Mucosa of stomach (tissue), 1 donor: ENCODE results near the gene CCDC63.

Experiments
- H3K27me3 ChIP-seq: one replicate; pipeline ENCODE4 v1.7.0; 2013; ENCODE audit warnings: mild to moderate bottlenecking, low read length; ENCODE audit not compliant: control insufficient read depth, insufficient read depth
- H3K36me3 ChIP-seq: one replicate; pipeline ENCODE4 v1.7.0; 2013; ENCODE audit warnings: low read length; ENCODE audit not compliant: control insufficient read depth, insufficient read depth
- H3K4me1 ChIP-seq: one replicate; pipeline ENCODE4 v1.7.0; 2013; ENCODE audit warnings: mild to moderate bottlenecking, low read length; ENCODE audit not compliant: control insufficient read depth, insufficient read depth
- H3K4me3 ChIP-seq: one replicate; pipeline ENCODE4 v1.7.0; 2013; ENCODE audit warnings: low read length
- H3K9ac ChIP-seq: one replicate; pipeline ENCODE4 v1.7.0; 2013; ENCODE audit warnings: mild to moderate bottlenecking, low read length, moderate library complexity
- H3K9me3 ChIP-seq: one replicate; pipeline ENCODE4 v1.7.0; 2013; ENCODE audit warnings: mild to moderate bottlenecking, low read length, moderate library complexity; ENCODE audit not compliant: control insufficient read depth
- donor health status: Pancreatic carcinoma.

The CCDC63 gene

DNA sequence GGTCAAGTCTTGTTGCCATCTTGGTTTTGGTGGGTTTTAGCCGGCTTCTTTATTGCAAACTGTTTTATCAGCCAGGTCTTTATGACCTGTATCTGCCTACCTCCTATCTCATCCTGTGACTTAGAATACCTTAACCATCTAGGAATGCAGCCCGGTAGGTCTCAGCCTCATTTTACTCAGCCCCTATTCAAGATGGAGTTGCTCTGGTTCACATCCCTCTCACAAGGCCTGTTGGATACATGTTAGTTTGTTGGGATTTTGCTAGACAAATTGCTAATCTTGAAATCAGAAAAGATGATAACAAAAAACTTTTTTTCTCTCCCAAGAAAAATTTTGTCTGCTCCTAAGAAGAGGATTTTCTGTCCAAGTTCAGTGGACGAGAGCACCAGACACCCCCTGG is 27.6 kb upstream of the CCDC63 start:
- Histone ChIP-seq H3K9me3 (no peaks in the 10 kb centered on the region), H3K36me3 (no peaks in the 10 kb centered on the region), H3K9ac (no peak overlapping the region), H3K4me3 (no peak overlapping the region), H3K27me3 (no peaks in the 10 kb centered on the region), H3K4me1 (peaks cover 20% of the 10 kb centered on the region)

GRCh38 chr12:110819646-110820045 is 27.1 kb upstream of the CCDC63 start:
- H3K9me3 ChIP-seq = no peaks in the 10 kb centered on the region

DNA sequence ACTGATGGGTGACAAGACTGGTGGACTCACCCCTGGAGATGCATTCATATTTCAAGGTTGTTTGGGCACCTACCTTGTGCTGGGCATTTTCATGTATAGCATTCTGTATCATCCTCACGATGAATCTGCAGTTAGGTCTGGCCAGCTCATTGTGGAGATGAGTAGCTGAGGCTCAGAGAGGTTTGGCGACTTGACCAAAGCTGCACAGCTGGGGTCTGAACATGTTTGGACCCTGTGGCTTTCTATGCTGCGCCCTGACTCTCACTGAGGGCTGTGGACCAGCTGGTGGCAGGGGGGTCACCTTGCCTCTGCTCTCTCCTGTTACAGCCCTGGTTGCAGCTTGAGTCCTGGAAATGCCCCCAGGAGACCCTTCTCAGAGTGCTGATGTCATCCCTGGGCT is 24.9 kb upstream of the CCDC63 start:
- Histone ChIP-seq H3K36me3 (no peaks in the 10 kb centered on the region), H3K9ac (no peak overlapping the region), H3K4me1 (peaks cover 22% of the 10 kb centered on the region), H3K4me3 (no peak overlapping the region), H3K9me3 (no peaks in the 10 kb centered on the region), H3K27me3 (no peaks in the 10 kb centered on the region)

More at GRCh38 chr12:110819646-110820045, 27.1 kb upstream of the CCDC63 start:
- Histone ChIP-seq H3K9ac (no peak overlapping the region), H3K27me3 (no peaks in the 10 kb centered on the region), H3K36me3 (no peaks in the 10 kb centered on the region), H3K4me3 (no peak overlapping the region), H3K4me1 (peaks cover 20% of the 10 kb centered on the region)

GRCh38 chr12:110822821-110823415 is 23.9 kb upstream of the CCDC63 start:
- H3K36me3 ChIP-seq = no peaks in the 10 kb centered on the region
- no peak overlapping the region for H3K9ac ChIP-seq
- no peaks in the 10 kb centered on the region for H3K9me3 ChIP-seq

DNA sequence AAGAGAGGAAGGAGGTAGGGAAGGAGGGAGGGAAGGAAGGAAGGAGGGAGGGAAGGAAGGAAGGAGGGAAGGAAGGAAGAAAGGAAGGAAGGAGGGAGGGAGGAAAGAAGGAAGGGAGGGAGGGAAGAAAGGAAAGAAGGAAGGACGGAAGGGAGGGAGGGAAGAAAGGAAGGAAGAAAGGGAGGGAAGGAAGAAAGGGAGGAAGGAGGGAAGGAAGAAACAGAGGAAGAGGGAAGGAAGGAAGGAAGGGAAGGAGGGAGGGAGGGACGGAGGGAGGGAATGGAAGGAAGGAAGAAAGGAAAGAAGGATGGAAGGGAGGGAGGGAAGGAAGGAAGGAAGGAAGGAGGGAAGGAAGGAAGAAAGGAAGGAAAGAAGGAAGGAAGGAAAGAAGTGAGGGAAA is 22.4 kb upstream of the CCDC63 start:
- Histone ChIP-seq H3K4me3 (no peak overlapping the region), H3K4me1 (peaks cover 13% of the 10 kb centered on the region), H3K9ac (no peak overlapping the region), H3K27me3 (no peaks in the 10 kb centered on the region), H3K36me3 (no peaks in the 10 kb centered on the region), H3K9me3 (no peaks in the 10 kb centered on the region)

More at GRCh38 chr12:110822821-110823415, 23.9 kb upstream of the CCDC63 start:
- Histone ChIP-seq H3K27me3 (no peaks in the 10 kb centered on the region), H3K4me3 (no peak overlapping the region), H3K4me1 (peaks cover 24% of the 10 kb centered on the region)

GRCh38 chr12:110825530-110825929 is 21.3 kb upstream of the CCDC63 start:
- H3K36me3 ChIP-seq = no peaks in the 10 kb centered on the region
- H3K9me3 ChIP-seq = no peaks in the 10 kb centered on the region
- H3K4me1 ChIP-seq = peaks cover 4% of the 10 kb centered on the region
- no peak overlapping the region for H3K9ac ChIP-seq
- no peaks in the 10 kb centered on the region for H3K27me3 ChIP-seq
- H3K4me3 ChIP-seq = no peak overlapping the region

- Histone ChIP-seq H3K4me3 (no peak overlapping the region), H3K4me1 (peaks cover 4% of the 10 kb centered on the region), H3K9ac (peak overlapping the region; percentile 34), H3K27me3 (no peaks in the 10 kb centered on the region), H3K9me3 (no peaks in the 10 kb centered on the region), H3K36me3 (no peaks in the 10 kb centered on the region)
Measured at GRCh38 chr12:110826592-110827200, 20.1 kb upstream of the CCDC63 start.

DNA sequence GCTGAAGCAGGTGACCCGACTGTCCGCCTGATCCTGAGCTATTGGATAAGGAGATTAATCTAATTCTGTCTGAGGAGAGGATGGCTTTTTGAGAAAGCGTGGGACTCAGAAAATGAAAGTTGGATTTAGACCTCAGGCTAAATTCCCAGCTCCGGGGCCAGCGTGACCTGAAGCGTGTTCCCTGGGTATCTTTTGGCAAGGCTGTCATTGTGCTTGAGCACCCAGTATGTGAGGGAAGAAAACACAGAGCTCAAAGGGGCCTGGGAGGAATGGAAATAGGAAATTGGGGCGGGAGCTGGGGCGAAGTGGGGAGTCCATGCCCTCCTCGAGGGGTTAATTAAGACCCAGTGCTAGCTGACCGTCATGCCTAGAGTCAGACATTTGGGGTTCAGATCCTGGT is 17.5 kb upstream of the CCDC63 start:
- no peaks in the 10 kb centered on the region for H3K9me3 ChIP-seq
- no peak overlapping the region for H3K9ac ChIP-seq
- no peaks in the 10 kb centered on the region for H3K27me3 ChIP-seq
- no peaks in the 10 kb centered on the region for H3K36me3 ChIP-seq
- H3K4me1 ChIP-seq = peaks cover 4% of the 10 kb centered on the region
- no peak overlapping the region for H3K4me3 ChIP-seq

DNA sequence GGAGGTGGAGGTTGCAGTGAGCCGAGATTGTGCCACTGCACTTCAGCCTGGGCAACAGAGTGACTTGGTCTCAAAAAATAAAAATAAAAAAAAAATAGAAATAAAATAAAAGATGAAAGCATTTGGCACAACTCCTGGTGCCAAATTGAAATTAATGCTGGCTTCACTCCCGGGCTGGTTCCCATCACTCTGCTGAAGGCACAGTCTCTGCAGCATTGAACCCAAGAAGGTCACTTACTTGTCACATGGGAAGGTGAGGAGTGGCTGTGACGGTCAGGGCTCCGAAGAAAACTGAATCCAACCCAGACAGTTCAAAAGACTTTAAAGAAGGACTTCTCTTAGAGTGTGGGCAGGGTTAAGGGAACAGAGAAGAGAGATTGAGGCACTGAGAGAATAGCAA is 10.5 kb upstream of the CCDC63 start:
- Histone ChIP-seq H3K9me3 (no peaks in the 10 kb centered on the region), H3K36me3 (no peaks in the 10 kb centered on the region), H3K4me3 (no peak overlapping the region), H3K27me3 (no peaks in the 10 kb centered on the region), H3K4me1 (no peaks in the 10 kb centered on the region), H3K9ac (no peak overlapping the region)

DNA sequence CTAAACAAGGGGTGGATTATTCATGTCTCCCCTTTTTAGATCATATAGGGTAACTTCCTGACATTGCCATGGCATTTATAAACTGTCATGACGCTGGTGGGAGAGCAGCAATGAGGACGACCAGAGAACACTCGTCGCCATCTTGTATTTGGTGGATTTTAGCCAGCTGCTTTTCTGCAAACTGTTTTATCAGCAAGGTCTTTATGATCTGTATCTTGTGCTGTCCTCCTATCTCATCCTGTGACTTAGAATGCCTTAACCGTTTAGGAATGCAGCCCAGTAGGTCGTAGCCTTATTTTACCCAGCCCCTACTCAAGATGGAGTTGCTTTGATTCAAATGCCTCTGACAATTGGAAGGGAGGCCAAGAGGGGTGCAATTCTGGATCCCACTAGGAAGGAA is 5.8 kb upstream of the CCDC63 start:
- no peaks in the 10 kb centered on the region for H3K27me3 ChIP-seq

DNA sequence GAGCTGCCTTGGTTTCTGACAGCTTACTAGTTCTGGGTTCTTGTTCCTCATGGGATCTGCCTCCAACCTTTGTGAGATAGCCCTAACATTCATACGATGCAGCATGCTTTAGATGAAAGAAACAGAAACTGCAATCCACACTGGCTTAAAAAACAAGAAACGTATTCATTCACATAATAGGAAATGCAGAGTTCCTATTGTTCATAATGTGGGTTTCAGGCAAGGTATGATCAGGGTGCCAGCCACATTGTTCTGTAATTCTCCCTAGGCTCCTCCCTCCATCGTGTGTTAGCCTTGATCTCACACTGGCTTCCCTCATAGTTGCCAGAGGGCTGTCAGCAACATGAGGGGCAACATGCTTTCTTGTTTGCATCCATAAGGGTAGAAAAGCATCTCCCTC is 2.7 kb upstream of the CCDC63 start:
- Histone ChIP-seq H3K4me1 (no peaks in the 10 kb centered on the region), H3K36me3 (no peaks in the 10 kb centered on the region), H3K27me3 (no peaks in the 10 kb centered on the region), H3K9me3 (no peaks in the 10 kb centered on the region), H3K9ac (no peak overlapping the region), H3K4me3 (no peak overlapping the region)

More for the DNA sequence above, 5.8 kb upstream of the CCDC63 start:
- Histone ChIP-seq H3K9me3 (no peaks in the 10 kb centered on the region), H3K9ac (no peak overlapping the region), H3K36me3 (no peaks in the 10 kb centered on the region), H3K4me1 (no peaks in the 10 kb centered on the region), H3K4me3 (no peak overlapping the region)

- Histone ChIP-seq H3K4me1 (no peaks in the 10 kb centered on the region), H3K9ac (no peak overlapping the region), H3K27me3 (no peaks in the 10 kb centered on the region), H3K9me3 (no peaks in the 10 kb centered on the region), H3K4me3 (no peak overlapping the region), H3K36me3 (no peaks in the 10 kb centered on the region)
Measured at GRCh38 chr12:110844551-110845338, 2.0 kb upstream of the CCDC63 start.
